Measurements from ENCODE around the gene CAMSAP2. TPM values are rescaled to one million over a fixed set of nuclear protein-coding genes. Genes with fewer than 3 reads are reported as not detected.
A peak's percentile ranks its signal among the peaks of the same experiment; 100 is the strongest.

Gene CAMSAP2
- total RNA-seq, 1 experiment from 2014 or later, result 23.5 TPM

DNA sequence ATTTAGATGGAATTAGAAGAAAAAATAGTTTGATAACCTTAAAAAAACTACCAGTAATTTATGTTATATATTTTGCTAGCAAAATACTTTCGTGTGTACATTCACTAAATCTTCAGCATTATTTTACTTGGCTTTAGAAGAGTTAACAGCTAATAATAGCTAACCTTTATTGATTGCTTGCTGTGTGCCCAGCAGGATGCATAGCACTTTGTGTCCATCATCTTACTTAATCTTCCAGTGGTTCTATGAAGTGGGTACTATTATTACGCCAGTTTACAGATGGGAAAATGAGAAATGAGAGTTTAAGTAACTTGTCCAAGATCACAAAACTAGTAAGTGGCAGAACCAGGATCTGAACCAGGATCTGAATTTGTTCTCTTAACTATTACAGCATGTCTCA is 92.4 kb downstream of the CAMSAP2 start:
- peaks cover 3% of the 10 kb centered on the region; the same call in 1 of the 2 replicates for H3K36me3 ChIP-seq
- no peaks in the 10 kb centered on the region for H3K4me1 ChIP-seq
- H3K4me3 ChIP-seq, result no peak overlapping the region
- no peaks in the 10 kb centered on the region for H3K9me3 ChIP-seq (replicated peaks)
- no peaks in the 10 kb centered on the region for H3K27me3 ChIP-seq
- no peak overlapping the region for H3K27ac ChIP-seq
- no peak for DNase-seq

DNA sequence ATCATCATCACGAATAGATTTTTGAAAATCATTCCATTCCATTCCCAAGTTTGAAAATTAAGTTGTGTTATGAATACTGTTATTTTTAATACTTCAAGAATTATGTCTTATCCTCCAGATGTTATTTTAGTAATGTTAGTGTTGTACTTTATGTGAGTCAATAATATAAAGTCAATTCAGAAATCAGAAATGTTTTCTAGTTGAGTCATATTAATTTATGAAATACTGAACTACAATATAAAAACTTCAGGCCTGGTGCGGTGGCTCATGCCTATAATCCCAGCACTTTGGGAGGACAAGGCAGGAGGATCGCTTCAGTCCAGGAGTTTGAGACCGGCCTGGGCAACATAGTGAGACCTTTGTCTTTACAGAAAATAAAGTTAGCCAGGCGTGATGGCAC is 95.7 kb downstream of the CAMSAP2 start:
- Histone ChIP-seq H3K4me3 (no peak overlapping the region), H3K36me3 (peaks cover 7% of the 10 kb centered on the region; the same call in 1 of the 2 replicates), H3K27ac (no peak overlapping the region), H3K27me3 (no peaks in the 10 kb centered on the region), H3K4me1 (no peaks in the 10 kb centered on the region), H3K9me3 (replicated peaks) (no peaks in the 10 kb centered on the region)
- DNase-seq, result no peak

DNA sequence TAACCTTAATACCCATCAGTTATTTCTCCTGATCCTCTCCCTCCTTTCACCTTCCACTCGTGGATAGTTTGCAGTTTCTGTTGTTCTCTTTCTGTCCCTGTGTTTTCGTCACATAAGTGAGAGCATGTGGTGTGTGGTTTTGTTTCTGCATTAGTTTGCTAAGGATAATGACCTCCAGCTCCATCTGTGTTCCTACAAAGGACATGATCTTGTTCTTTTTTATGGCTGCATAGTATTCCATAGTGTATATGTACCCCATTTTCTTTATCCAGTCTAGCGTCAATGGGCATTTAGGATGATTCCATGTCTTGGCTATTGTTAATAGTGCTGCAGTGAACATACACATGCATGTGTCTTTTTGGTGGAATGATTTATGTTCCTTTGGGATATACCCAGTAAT is 97.5 kb downstream of the CAMSAP2 start:
- Histone ChIP-seq H3K27me3 (no peaks in the 10 kb centered on the region), H3K36me3 (peaks cover 7% of the 10 kb centered on the region; the same call in 1 of the 2 replicates), H3K27ac (no peak overlapping the region), H3K4me1 (no peaks in the 10 kb centered on the region), H3K9me3 (replicated peaks) (no peaks in the 10 kb centered on the region), H3K4me3 (no peak overlapping the region)
- no peak for DNase-seq

DNA sequence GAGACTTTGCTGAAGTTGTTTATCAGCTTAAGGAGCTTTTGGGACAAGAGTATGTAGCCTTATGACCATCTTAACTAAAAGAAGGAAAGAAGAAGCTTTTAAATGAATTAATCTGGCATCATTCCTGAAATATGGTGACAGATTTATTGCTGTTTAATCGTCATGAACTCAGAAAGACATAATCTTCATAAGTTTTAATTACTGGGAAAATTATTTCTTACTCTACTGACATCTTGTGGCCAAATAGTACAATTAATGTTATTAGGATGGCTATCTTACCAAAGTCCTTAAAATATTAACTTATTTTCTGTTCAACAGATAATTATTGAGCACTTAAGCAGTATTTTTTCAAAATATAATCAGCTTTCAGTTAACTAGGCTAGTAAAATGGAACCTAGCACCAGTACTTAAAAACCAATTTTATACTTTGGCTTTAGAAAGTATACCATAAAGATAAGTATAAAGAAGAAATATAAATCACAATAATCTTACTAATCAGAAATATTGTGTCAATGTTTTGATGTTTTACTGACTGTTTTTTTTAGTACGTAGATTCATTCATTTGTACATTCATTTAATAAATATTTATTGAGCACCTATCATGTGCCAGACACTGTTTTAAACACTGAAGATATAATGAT is 99.4 kb downstream of the CAMSAP2 start:
- Histone ChIP-seq H3K27me3 (no peaks in the 10 kb centered on the region), H3K27ac (no peak overlapping the region), H3K4me3 (no peak overlapping the region), H3K36me3 (peaks cover 7% of the 10 kb centered on the region; the same call in 1 of the 2 replicates), H3K9me3 (replicated peaks) (no peaks in the 10 kb centered on the region), H3K4me1 (no peaks in the 10 kb centered on the region)
- no peak for DNase-seq

DNA sequence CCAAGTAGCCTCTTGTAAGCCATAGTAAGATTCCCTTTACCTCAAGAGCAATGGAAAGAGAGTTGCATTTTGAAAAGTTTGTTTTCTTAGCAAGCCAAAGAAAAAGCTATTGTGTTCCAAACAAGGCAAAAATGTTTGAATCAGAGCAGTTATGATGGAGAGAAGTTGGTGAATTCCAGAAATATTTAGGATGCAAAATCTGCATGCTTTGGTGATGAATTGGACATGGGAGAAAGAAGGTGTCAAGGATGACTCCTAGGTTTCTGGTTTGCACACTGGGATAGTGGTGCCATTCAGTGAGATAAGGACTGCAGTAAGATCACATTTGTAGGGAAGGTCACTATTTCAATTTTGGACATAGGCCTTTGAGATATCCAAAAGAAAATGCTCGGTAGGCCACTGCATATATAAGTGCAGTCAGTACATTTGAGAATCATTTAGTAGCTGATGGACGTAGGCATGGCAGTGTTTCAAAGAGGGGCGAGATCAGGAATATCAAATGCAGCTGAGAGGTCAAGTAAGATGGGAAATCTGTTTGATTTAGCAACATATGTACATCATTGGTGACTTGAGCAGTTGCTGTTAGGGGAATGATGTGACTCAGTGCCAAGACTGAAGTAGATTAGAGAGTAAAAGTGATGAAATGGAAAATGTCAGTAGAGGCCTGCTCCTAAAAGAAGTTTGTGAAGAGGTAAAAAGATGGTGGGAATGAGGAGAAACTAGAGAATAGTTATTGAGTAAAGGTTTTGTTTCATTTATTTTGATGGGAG is 100.2 kb downstream of the CAMSAP2 start:
- no peak for DNase-seq

DNA sequence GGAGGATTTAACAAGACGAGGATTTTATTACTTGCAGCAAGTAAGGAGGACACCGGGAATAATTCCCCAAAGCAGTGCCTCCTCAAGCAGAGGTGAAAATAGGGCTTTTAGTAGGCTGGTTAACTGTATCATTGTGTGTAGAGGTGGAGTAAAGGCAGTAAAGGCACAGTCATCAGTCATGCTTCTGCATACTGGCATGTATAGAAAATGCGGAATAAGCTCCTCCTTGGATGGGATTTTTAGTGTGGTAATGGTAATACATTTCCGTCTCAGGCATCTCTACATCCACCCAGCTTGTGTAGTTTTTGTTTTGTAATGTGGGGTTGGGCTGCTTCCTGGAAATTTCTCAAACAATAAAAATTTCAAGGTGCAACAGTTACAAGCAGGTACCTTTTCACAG is 106.7 kb downstream of the CAMSAP2 start:
- Histone ChIP-seq H3K4me1 (no peaks in the 10 kb centered on the region), H3K27me3 (no peaks in the 10 kb centered on the region), H3K4me3 (no peak overlapping the region), H3K36me3 (peaks cover 31% of the 10 kb centered on the region), H3K9me3 (replicated peaks) (no peaks in the 10 kb centered on the region), H3K27ac (no peak overlapping the region)
- no peak for DNase-seq

More for the DNA sequence above, 100.2 kb downstream of the CAMSAP2 start:
- Histone ChIP-seq H3K36me3 (peaks cover 5% of the 10 kb centered on the region; the same call in 1 of the 2 replicates), H3K4me1 (no peaks in the 10 kb centered on the region), H3K9me3 (replicated peaks) (no peaks in the 10 kb centered on the region), H3K27me3 (no peaks in the 10 kb centered on the region), H3K4me3 (no peak overlapping the region), H3K27ac (no peak overlapping the region)

DNA sequence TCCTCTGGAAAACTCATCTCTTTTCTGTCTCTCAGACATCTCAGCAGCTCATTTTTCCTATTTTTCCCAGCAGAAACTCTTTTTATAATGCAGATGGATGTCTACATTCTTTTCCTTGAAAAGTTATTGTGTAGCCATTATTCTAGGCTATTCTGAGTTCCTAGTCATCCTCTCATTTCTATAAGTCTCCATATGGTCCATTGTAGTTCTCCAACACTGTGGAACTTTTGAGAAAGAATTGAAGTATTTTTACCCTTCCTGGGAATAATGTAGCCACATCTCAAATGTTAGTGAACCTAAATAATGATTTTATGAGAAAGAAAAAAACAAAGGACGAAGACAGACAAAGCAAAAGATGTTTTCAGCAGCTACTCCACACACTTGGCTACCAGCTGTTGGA is 107.7 kb downstream of the CAMSAP2 start:
- no peak overlapping the region for H3K4me3 ChIP-seq
- H3K36me3 ChIP-seq, result peaks cover 32% of the 10 kb centered on the region
- H3K27me3 ChIP-seq, result no peaks in the 10 kb centered on the region
- H3K4me1 ChIP-seq, result no peaks in the 10 kb centered on the region
- DNase-seq, result no peak
- no peak overlapping the region for H3K27ac ChIP-seq
- no peaks in the 10 kb centered on the region for H3K9me3 ChIP-seq (replicated peaks)

DNA sequence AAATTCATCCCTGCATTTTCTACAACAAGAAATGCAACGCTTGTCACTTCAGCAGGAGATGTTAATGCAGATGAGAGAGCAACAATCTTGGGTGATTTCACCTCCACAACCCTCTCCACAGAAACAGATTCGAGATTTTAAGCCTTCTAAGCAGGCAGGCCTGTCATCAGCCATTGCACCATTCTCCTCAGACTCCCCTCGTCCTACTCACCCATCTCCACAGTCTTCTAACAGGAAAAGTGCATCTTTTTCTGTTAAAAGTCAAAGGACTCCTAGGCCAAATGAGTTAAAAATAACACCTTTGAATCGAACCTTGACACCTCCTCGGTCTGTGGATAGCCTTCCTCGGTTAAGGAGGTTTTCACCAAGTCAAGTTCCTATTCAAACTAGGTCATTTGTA is 110.7 kb downstream of the CAMSAP2 start:
- Histone ChIP-seq H3K9me3 (replicated peaks) (no peaks in the 10 kb centered on the region), H3K36me3 (peaks cover 48% of the 10 kb centered on the region), H3K27ac (no peak overlapping the region), H3K4me3 (no peak overlapping the region), H3K4me1 (no peaks in the 10 kb centered on the region), H3K27me3 (no peaks in the 10 kb centered on the region)
- no peak for DNase-seq

DNA sequence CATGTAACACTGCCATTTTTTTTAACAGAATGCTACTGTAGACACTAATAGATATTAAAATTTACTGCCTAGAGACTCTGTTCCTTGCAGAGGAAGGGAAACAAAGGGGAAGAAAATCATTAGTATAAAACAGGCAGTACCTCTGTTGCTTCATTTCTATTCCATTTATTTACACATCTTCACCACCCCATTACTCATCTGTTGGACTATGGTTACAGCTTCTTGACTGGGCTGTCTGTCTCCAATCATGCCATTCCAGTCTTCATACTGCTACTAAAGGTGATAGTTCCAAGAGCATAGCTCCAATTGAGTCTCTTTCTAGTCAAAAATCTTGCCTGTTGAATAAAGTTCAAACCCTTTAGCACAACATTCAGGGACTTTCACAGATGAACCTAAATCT is 111.9 kb downstream of the CAMSAP2 start:
- DNase-seq, result no peak
- H3K36me3 ChIP-seq, result peaks cover 44% of the 10 kb centered on the region
- no peak overlapping the region for H3K27ac ChIP-seq
- no peaks in the 10 kb centered on the region for H3K27me3 ChIP-seq
- no peaks in the 10 kb centered on the region for H3K9me3 ChIP-seq (replicated peaks)
- H3K4me1 ChIP-seq, result no peaks in the 10 kb centered on the region
- H3K4me3 ChIP-seq, result no peak overlapping the region

DNA sequence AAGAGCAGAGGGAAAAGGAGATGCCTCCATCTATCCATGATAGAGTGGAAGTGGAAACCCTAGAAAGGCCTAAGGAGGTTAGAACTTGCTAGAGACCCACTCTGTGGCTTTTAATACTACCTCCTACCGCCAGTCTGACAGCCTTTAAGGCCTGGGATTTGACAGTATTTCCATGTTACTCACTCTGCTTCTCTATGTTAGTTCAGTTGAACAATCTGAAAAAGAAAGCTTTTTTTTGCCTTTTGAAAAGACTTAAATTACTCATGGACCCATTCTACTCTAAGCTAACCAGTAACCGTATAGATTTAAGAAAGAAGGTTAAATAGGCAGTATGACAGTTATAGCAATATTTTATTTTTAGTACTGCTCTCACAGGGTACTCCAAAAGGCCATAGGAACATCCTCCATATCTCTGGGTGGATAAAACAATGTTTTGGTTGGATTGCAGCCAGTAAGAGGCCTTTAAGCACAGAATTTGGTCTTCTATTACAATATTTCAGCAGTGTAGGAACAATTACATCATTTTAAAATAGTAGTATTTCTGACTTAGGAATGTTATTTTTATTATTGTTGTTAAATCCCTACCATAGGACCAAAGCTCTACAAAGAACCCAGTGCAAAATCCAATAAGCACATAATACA is 118.1 kb downstream of the CAMSAP2 start:
- no peak overlapping the region for H3K27ac ChIP-seq
- peaks cover 27% of the 10 kb centered on the region for H3K36me3 ChIP-seq
- H3K4me1 ChIP-seq, result no peaks in the 10 kb centered on the region
- H3K4me3 ChIP-seq, result no peak overlapping the region
- H3K27me3 ChIP-seq, result no peaks in the 10 kb centered on the region
- H3K9me3 ChIP-seq (replicated peaks), result no peaks in the 10 kb centered on the region
- peak in 1 of 2 experiments; percentile 15 for DNase-seq

DNA sequence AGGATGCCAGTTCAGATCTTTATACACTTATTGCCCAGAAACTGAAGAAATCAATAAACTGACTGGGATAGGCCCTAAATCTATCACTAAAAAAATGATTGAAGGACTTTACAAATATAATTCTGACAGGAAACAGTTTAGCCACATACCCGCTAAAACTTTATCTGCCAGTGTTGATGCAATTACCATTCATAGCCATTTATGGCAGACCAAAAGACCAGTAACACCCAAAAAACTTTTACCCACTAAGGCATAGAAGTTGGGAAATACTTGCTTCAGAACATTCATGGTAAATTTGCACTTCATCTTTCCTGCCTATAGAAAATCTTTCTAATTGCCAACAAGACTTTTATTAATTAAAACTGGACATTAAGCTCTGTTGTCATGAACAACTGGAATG is 119.1 kb downstream of the CAMSAP2 start:
- no peak for DNase-seq
- H3K36me3 ChIP-seq, result peaks cover 17% of the 10 kb centered on the region

DNA sequence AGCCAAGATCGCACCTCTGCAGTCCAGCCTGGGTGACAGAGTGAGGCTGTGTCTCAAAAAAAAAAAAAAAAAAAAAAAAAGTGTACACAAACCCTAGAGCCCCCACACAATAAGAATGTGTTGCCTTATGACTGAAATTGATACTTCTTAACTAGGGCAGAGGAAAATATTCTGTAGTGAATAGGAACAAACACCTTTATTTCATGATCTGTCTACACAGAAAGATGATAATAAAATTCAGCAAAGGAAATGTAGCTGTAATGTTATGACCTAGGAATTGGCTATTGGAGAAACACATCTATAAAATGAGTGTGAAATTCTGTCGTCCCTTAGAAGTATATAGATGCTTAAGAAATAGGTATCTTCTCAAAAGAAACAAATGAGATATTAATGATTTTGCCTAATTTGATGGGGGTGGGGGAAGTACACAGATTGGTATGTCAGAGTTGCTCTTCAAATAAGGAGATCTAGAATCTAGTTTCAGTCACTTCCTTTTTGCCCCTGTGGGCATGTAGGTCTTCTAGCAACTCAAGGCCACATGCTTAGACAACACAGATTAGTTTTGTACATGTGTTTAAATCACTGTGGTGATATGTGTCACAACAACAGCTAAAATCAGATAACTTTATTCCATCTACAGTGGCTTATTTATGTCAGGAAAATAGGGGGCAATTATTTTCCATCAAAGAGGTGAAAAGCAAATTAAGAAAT is 123.4 kb downstream of the CAMSAP2 start:
- Histone ChIP-seq H3K27me3 (no peaks in the 10 kb centered on the region), H3K4me1 (no peaks in the 10 kb centered on the region; the same call in 1 of the 2 replicates), H3K36me3 (peaks cover 7% of the 10 kb centered on the region; the same call in 1 of the 2 replicates), H3K9me3 (replicated peaks) (no peaks in the 10 kb centered on the region), H3K27ac (no peak overlapping the region), H3K4me3 (no peak overlapping the region)
- DNase-seq, result no peak

More for the DNA sequence above, 119.1 kb downstream of the CAMSAP2 start:
- H3K27ac ChIP-seq, result no peak overlapping the region
- no peaks in the 10 kb centered on the region for H3K27me3 ChIP-seq
- H3K9me3 ChIP-seq (replicated peaks), result no peaks in the 10 kb centered on the region
- H3K4me1 ChIP-seq, result no peaks in the 10 kb centered on the region
- no peak overlapping the region for H3K4me3 ChIP-seq

DNA sequence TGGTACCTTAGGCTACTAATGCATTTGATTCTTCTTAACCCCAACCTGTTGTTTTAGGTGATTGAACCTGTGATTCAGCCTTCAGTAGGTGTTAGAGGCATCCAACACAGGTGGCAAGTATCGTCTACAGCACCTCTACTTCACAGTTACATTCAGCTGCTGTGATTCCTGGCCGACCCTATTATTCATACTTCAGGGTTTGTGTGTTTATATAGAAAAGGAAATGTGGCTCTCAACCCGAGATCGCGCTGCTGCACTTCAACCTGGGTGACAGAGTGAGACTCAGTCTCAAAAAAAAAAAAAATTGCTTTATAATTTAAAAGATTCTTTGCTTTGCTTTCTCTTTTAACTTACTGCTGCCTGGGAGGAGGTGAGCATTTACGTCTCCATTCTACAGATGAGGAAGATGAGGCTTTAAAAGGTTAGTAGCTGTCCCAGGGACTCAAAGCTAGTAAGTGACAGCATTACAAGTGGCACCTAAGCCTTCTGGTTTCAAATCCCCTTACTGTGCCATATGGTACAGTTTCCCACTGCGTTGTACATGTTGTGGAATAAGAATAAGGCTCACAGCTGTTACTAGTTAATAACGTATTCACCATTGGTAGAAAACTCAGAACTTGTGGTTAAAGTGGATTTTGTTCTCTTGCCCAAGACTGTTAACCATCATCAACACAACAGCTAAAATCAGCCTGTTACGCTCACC is 124.2 kb downstream of the CAMSAP2 start:
- Histone ChIP-seq H3K36me3 (0 out of 2 replicates have a peak, but pooled peaks cover under 1% of the 10 kb centered on the region), H3K4me3 (no peak overlapping the region), H3K27ac (no peak overlapping the region), H3K27me3 (no peaks in the 10 kb centered on the region), H3K9me3 (replicated peaks) (no peaks in the 10 kb centered on the region), H3K4me1 (no peaks in the 10 kb centered on the region; the same call in 1 of the 2 replicates)
- DNase-seq, result peak in 1 of 2 experiments; percentile 16

DNA sequence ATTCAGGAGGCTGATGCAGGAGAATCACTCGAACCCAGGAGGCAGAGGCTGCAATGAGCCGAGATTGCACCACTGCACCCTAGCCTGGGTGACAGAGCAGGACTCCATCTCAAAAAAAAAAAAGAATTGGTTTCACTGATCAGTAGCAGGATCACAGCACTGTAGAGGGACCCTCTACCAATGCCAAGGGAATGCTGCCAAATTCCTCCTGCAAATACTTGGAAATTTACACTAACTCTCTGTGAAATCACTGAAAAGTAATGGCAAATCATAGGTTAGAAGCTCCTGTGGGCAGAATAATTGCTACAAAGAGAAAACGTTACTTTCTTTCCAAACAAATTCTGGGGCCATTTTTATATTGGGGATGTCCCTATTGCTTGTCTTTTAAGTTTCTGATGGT is 127.4 kb downstream of the CAMSAP2 start:
- Histone ChIP-seq H3K4me1 (no peaks in the 10 kb centered on the region; the same call in 1 of the 2 replicates), H3K9me3 (replicated peaks) (no peaks in the 10 kb centered on the region), H3K27ac (no peak overlapping the region), H3K4me3 (no peak overlapping the region), H3K36me3 (no peaks in the 10 kb centered on the region), H3K27me3 (no peaks in the 10 kb centered on the region)
- DNase-seq, result no peak
